Activated T-cell treated with anti-CD3 and anti-CD28 coated beads for 48 hours (primary cell): ENCODE results near the gene KPNB1.
"Not testable (repeated sequence)": the region's sequence is repeated elsewhere in the genome, so short reads cannot be mapped to it uniquely, and the experiment has no call there.

Source experiments
- DNase-seq: peaks from one replicate; pipeline ENCODE4 v3.0.0-alpha.2; 2020; ENCODE audit warnings: low read depth

Gene KPNB1

DNA sequence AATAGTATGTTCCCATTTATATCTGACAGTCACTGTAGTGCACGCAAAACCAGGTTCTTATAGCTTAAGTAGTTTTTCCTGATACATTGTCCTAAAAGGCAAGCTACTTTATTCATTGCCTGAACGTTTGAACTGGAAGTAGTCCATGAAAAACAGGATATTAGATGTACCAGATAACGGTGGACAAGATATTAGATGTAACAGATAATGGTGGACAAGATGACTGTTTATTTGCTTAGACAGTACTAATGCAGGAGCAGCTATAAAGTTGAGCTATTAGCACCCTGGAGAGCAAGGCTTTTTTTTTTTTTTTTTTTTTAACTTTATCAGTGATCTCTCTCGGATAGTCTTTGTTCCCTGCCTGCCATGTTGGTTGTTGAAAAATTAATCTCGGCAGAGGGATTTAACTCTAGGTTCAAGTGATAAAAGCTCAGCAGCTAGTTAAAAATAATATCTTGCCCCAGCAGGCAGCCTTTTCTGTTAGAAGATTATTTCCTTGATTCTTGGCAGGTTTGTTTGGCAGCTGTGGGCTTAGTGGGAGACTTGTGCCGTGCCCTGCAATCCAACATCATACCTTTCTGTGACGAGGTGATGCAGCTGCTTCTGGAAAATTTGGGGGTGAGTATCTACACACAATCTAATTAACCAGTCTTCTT is 26.9 kb downstream of the KPNB1 start:
- no peak for DNase-seq

DNA sequence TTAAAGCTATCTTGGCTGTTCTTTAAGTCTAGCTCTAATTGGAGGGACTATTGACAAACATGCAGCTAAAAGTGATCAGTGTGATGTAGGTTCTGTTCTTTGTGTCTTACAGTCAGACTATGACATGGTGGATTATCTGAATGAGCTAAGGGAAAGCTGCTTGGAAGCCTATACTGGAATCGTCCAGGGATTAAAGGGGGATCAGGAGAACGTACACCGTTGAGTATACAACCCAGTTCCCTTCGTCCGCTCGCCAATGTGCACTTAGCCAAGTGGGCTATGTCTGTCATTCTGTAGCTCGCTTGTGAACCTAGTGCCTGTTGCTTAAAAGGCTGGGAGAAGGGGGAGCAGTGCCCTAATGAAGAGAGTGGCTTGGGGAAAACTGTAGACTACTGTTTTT is 28.5 kb downstream of the KPNB1 start:
- no peak for DNase-seq

DNA sequence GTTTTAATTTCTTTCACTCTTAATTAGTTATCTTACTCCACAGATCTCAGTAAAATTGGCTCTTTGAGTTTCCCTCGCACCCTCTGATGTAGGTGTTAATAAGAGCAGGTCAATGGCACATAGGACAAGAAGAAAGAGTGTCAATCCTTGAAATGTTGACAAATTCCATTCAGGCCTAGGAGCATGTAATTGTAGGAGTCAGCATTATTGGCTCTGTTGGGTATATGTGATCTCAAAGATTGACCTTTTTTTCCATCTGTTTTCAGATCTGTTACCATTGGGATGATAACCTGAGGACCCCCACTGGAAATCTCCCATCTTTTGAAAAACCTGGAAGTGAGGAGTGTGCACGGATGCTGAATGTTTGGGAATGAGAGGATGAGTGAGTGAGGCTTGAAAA is 32.4 kb downstream of the KPNB1 start:
- no peak for DNase-seq

DNA sequence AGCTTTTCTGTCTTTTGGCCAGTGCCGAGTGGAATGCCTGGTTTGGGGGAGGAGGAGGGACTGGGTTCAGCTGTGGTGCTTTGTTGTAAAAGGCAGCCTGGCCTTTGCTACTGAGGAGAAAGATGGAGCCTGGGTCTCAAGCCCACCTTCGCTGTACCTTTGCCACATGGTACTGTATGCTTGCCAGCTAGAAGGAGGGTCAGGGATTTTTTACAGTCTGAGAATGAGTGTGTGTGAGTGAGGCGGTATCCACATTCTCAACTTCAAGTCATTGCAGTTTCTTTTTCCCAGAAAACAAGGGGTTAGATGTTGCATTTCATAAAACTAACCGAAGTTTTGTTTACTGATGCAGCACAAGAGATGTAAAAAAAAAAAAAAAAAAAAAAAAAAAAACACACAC is 33.0 kb downstream of the KPNB1 start:
- not testable (repeated sequence) for DNase-seq

DNA sequence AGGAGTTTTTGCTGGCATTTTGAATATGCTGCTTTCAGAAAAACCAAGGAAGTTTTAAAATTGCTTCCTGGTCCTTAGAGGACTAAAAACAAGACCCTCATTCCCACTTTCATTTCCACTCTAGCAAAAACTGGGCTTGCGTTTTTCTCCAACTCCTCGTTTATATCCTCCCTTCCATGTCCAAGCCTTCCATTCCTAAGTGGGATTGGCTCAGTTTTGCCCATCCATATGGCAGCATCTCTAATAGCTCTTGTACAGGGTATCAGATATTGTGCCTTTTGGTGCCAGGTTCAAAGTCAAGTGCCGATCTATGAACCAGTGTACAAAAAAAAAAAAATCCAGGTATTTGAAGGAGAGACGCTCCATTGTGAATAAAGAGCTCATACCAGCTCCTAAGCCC is 34.3 kb downstream of the KPNB1 start:
- DNase-seq = no peak

DNA sequence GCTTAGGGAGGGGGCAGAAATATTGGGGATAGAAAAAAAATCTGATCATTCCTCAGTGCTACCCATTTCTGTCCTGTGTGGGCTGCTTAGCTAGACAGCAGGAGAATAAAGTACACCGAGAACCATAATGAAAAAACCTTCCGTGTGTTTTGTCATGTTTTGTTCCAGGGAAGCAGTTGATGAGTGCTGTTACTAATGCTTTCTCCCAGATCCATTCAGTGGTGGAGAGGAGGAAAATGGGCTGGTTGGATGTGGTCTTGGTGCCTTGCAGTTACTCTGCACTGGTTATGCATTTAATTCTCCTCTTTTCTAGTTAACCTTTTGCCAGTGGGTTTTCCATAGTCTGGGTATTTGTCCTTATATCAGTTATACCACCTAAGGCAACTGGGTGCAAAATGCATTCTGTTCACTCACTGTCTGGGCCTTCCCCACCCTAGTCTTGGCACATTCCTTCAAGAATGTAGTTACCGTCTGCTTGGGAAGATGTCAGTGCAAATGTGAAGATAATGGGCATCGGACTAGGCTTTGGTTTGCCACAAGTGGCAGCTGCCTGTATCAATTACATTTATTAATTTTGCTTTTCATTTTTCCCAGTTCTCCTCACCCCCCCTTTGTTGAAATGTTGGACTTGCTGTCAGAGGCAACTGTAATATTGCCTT is 34.9 kb downstream of the KPNB1 start:
- DNase-seq = no peak

DNA sequence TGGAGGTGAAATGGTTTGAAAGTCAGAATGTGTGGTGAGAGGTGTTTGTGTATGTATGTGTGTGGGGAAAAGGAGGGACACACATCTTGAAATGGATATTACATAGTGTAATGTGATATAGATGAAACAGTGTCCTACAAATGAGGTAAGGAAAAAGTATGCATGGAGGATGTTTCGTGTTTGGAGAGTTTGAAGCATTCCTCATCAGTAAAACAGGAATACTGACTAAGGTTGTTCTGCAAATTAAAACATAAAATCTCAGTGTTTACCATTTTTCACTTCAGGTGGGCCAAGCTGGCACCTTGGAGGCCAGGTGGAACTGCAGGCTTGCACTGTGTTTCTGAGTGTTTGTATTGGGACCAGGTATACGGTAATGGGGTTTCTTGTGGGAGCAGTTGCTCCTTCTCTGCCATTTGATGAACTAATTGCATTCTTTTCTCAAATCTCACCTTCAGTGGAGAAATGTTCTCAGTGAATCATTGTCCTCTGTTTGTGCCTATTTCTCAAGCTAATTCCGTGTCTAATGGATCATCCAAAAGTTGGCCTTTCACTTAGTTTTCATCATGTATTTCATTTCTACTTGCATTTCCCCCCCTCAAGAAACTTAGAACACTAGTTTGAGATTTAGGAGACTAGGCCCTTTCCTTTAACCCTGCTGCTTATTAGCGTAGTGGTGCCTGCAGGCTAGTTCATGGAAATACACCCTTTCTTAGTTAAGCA is 36.0 kb downstream of the KPNB1 start:
- no peak for DNase-seq

DNA sequence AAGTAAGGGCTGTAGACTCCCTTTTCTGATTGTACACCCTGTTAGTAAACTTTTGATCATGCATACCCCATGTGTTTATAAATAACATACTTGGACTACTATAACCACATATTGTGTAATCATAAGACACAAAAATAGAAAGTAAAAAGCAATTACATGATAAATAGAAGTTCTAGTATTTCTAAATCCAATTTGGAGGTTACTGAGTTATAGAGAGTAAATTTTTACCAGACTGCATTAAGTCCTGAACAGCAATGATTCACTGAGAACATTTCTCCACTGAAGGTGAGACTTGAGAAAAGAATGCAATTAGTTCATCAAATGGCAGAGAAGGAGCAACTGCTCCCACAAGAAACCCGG is 36.5 kb downstream of the KPNB1 start:
- no peak for DNase-seq

DNA sequence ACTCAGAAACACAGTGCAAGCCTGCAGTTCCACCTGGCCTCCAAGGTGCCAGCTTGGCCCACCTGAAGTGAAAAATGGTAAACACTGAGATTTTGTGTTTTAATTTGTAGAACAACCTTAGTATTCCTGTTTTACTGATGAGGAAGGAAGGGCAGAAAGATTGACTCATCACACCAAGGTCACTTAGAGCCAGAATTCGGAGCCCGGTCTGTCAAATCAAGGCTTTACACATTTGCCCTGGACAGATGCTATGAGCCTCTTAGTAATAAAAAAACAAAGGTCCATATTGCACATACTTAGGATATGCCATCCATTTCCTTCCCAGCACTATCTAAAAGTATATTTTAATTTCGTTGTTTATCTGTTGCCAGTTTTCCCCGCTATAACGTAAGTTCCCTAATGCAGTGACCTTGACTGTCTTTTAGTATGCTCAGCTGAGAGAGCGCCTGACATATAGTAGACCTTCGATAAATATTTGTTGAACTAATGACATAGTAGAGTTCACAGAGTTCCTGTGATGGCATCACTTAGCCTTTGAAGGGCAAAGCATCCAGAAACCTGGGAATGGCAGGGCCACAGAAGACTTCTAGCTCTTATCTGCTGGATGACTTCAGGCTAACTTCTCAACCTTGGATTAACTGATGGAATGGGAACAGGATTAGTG is 37.1 kb downstream of the KPNB1 start:
- DNase-seq = no peak

DNA sequence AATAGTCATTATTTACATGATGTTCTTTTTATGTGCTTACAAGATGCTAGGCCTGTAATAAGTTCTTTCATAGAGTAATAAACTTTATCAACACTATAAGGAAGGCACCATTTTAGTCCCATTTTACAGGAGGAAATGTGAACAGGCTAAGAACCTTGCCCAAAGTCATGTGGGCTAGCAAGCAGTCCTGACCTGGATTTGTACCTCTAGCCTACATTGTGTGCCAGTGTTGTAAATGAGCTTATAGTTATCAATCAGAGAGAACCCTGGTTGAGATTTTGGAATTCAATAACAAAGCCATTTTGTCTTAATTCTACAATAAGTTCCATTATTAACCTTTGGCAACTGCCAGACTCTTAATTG is 37.6 kb downstream of the KPNB1 start:
- DNase-seq = no peak

DNA sequence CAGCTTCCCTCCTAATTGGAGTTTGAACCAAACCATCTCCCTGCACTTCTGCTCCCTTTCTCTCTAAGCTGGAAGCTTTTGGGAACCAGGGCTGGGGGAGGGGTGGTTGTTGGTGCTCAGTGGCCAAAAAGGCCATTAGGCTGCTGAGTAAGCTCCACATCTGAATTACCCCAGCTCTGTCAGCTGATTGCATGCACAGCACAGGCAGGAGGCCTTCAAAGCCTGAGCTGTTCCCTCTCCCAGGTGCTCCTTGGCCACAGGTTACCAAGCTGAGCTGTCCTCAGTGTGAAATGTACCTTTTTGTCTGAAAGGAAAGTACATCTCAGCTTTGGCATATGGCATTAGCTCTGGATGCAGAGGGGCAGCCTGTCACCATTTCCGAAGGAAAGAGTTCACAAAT is 38.0 kb downstream of the KPNB1 start:
- DNase-seq = no peak

DNA sequence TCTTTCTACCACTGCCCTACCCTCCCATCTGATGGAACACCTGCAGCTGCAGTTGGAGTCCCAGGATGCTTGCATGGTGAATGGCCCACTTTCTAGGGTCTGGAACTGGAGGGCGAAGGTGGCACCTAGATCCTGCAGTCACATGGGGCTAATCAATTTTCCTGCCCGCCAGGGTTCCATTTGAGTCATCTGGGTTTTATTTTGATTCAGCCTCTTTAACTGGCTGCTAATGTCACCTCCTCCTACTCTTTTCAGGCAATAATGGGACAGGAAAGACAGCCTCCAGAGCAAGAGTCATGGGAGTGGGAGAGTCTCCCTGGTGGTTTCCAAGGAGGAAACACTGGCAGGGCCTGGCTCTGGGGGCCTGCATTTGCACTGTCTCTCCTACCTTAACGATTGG is 40.4 kb downstream of the KPNB1 start:
- DNase-seq = no peak

DNA sequence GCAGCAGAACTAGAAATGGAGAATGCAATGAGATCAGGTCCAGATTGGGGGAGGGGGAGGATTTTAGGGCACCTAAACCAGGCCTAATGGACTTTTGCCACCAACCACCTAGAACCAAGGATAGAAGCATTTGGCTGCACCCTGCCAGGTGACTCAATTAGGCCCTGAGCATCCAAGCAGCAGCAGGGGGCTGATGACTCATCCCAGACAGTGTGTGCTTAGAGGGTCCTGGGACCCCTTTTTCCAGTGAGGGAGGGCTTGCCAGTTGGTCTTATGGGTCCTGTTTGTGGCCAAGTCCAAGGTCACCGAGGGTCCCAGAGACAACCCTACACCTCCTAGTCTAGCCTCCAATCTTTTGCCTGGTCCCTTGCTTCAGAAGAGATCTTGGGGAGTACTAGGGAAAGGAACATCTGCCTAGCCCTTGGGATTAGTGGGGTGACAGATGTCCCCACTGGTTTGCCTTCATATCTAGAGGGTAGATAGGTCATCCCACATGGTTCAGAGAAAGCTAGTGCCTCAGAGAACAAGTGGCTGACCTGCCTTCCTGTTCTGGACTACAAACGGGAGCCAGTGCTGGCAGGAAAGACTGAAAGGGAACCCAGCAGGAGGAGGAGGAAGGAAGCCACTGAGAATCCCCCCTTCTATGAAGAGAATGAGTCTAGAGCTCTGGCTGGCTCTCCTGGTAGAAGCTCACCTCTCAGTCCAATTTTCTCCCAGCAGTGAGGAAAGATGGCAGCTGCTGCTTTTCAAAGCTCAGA is 42.6 kb downstream of the KPNB1 start:
- DNase-seq = no peak

DNA sequence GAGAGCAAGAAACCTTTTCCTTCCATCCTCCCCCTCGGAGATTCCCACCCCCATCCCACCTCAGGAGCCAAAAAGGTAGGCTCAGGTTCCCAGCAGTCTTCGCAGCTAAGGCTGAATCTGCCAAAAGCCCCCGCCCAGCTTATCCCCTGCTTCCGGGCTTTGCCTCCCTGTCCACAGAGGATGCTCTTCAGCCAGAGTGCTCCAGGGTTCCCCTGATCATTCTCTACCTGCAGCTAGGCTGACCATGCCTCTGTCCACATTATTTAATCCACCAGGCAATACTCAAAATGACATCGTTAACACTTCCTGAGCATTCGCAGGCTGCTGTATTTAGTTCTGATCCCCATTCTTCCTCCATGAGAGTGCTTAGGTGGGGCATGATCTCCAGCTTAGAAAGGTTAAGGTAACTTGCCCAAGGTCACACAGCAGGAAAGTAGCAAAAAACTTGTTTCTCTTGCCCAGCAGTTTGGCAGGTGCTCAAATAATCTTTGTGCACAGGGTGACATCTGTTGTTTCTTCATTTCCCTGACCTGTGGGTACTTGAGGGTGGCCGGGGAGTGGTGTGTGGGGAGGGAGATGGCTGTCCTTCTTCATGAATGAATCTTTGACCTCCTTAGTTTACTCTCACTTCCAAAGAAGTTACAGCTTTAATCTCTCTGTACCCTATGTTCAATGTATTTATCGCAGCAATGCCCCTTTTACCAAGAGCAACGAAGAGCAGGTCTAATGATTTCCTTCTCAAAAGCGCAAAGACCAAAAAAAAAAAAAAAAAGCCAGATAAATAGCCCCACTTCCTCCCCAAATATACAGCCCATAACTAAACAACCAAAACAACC is 43.4 kb downstream of the KPNB1 start:
- DNase-seq = no peak

DNA sequence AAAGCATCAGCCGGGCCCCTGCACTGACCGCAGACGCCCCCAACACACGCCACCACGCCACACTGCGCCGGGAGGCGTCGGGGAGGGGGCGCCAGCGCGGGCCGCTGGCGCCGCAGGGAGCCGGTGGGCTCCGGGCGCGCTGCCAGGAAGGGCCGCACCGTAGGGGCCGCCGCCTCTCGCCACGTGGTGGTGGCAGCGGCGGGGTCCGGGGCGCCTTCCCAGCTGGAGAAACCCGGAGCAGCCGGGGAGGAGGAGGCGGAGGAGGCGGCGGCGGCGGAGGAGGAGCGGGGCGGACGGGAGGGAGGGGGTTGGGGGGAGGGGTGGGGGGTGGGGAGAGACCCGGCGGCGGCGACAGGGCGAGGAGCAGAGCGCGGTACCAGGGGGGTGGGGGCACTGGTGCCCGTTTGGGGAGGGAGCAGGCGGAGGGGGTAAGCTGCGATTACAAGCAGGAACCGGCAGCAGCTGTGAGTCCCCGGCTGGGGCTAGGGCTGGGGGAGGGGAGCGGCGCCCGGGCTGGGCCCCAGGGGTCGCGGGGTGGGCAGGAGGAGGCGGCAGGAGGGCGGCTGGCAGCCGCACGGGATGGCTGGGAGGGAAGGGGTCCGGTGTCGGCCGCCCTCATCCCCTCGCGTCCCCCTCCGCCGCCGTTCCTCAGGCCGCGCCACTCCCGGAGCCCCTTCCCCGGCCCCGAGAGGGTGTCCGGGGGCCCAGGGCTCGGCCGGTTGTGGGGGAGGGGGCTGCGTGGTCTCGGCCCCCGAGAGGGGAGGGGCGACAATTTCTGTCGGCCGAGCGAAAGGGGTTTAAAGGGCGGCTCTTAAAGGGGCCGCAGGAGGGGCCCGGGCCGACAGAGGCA is 44.2 kb downstream of the KPNB1 start, which contains the start of gene TBKBP1:
TBKBP1 (plus strand) TSS at position 431 of the 850 bp plus-strand sequence. CDS start 1,952 bp downstream, outside the sequence.
- peak; percentile 57 for DNase-seq

DNA sequence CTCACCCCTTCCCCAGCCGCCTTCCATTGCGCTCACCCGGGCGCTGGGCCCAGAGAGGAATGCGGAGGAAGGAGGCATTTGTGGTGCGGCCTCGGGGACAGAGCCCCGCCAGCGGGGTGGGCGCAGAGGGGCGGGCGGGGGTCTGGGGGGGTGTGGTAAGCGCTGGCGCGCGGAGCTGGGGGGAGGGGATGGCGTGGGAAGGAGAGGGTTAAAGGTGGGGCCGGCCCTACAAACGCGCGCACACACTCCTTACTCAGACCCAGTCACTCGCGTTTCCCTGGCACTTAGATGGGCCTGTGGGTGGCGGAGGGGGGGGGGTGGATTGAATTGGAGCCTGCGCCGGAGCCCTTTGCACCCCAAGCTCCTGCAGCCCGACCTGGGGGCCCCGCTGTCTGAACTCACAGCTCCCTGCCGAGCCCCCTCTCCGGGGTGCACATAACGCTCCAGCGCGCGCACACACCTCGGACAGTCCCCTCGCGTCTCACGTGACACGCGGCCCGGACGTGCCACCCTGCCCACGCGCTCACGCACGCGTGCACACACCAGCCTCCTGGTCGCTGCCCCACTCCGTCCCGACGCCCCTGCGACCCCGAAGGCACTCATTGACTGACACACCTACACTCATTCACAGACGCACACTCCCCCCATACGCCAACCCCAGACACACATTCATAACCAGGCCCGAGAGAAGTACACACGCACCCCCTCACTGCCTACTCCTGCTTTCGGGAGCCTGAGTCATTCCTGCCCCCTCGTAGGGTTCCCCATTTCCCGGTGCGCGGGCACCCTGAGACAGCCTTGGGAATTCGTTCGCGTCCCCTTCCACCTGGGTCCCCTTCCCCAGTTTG is 45.1 kb downstream of the KPNB1 start:
- DNase-seq = peak; percentile 57

DNA sequence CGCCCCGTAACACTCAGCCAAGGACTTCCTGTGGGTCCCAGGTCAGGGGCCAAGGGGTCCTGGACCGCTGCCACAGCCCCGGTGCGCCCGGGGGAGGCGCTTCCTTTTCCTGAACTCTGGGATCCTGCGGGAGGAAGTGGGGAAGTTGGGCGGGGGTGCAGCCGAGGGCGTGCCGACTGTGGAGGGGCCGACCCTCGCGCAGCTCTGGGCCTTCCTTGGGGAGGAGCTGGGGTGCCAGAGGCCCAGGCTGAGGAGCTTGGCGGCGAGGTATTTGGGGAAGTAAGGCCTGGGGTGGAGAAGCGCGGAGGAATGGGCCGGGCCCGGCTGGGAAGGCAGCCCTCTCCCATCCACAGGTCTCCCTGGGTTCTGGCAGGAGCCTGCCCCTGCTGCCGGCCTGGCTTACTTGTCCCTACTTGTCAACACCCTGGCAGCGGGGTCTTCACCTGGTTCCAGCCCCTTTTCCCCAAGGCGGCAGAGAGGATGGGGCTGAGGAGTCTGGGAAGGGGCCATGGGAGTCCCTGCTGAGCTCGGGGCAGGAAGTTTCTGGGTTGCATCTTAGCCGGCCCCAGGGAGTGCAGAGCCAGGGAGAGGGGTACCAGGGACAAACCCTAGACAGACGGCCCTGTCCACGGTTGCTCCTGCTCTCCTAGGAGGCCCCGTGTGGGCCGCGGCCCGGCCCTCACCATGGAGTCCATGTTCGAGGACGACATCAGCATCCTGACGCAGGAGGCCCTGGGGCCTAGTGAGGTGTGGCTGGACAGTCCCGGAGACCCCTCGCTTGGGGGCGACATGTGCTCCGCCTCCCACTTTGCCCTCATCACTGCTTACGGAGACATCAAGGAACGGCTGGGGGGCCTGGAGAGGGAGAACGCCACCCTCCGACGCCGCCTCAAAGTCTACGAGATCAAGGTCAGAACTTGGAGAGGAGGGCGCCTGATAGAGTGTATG is 46.0 kb downstream of the KPNB1 start:
- DNase-seq = no peak
